HepG2 (cell line): Measurements from ENCODE around the gene TSPAN31. TPM values are rescaled to one million over a fixed set of nuclear protein-coding genes. Genes with fewer than 3 reads are reported as not detected.
A peak's percentile ranks its signal among the peaks of the same experiment; 100 is the strongest.

Experiments used
- ATF2 ChIP-seq: sonication (generic); formaldehyde crosslinking; IDR thresholded peaks from 2 replicates; pipeline ENCODE4 v1.4.0; 2020; ENCODE audit warnings: missing genetic modification reagents
- CTCF ChIP-seq: sonication (generic); formaldehyde crosslinking; IDR thresholded peaks from 2 replicates; pipeline ENCODE4 v1.5.0; 2020; ENCODE audit warnings: mild to moderate bottlenecking, missing genetic modification reagents, moderate library complexity
- EEA1 ChIP-seq: sonication (generic); formaldehyde crosslinking; IDR thresholded peaks from 2 replicates; pipeline ENCODE4 v1.5.1; 2020; ENCODE audit warnings: mild to moderate bottlenecking, missing genetic modification reagents, borderline replicate concordance
- ETV5 ChIP-seq: IDR thresholded peaks from 2 replicates; pipeline ENCODE4 v1.6.1; 2018; ENCODE audit warnings: missing biosample characterization, missing genetic modification reagents, inconsistent platforms, borderline replicate concordance
- HMGA1 ChIP-seq: sonication (generic); formaldehyde crosslinking; conservative IDR thresholded peaks from 2 replicates; pipeline ENCODE4 v1.4.0; 2020; ENCODE audit warnings: missing genetic modification reagents
- LRRFIP1 ChIP-seq: sonication (generic); formaldehyde crosslinking; conservative IDR thresholded peaks from 2 replicates; pipeline ENCODE4 v1.4.0; 2020; ENCODE audit warnings: missing genetic modification reagents
- MAFG ChIP-seq: sonication (generic); formaldehyde crosslinking; IDR thresholded peaks from 2 replicates; pipeline ENCODE4 v1.5.1; 2020; ENCODE audit warnings: mild to moderate bottlenecking, missing genetic modification reagents
- MYNN ChIP-seq: sonication (generic); formaldehyde crosslinking; IDR thresholded peaks from 2 replicates; pipeline ENCODE4 v1.4.0; 2020; ENCODE audit warnings: mild to moderate bottlenecking, low read depth, missing genetic modification reagents
- NAIF1 ChIP-seq: sonication (generic); formaldehyde crosslinking; IDR thresholded peaks from 2 replicates; pipeline ENCODE4 v1.5.0; 2020; ENCODE audit warnings: mild to moderate bottlenecking, missing genetic modification reagents, borderline replicate concordance
- NFE2 ChIP-seq: sonication (generic); formaldehyde crosslinking; IDR thresholded peaks from 2 replicates; pipeline ENCODE4 v1.4.0; 2020; ENCODE audit warnings: missing genetic modification reagents
- PHF5A ChIP-seq: IDR thresholded peaks from one replicate; pipeline ENCODE4 v1.6.1; 2018; ENCODE audit warnings: low read depth, missing genetic modification reagents; ENCODE audit not compliant: unreplicated experiment
- SRSF1 ChIP-seq: fragments of 200-400 bp; formaldehyde crosslinking; optimal IDR thresholded peaks from 2 replicates; pipeline ENCODE3; 2017; ENCODE audit warnings: mild to moderate bottlenecking, low read depth, low read length, moderate library complexity
- TSC22D2 ChIP-seq: sonication (generic); formaldehyde crosslinking; IDR thresholded peaks from 2 replicates; pipeline ENCODE4 v1.5.1; 2020; ENCODE audit warnings: missing genetic modification reagents, mild to moderate bottlenecking, borderline replicate concordance
- ZBTB33 ChIP-seq: sonication (generic); formaldehyde crosslinking; IDR thresholded peaks from 2 replicates; pipeline ENCODE4 v1.4.0; 2020; ENCODE audit warnings: missing genetic modification reagents
- ZBTB7A ChIP-seq: sonication (generic); formaldehyde crosslinking; IDR thresholded peaks from 2 replicates; pipeline ENCODE4 v1.8.0; 2022; ENCODE audit warnings: mild to moderate bottlenecking, missing genetic modification reagents
- ZFP82 ChIP-seq: sonication (generic); formaldehyde crosslinking; IDR thresholded peaks from 2 replicates; pipeline ENCODE4 v1.5.1; 2020; ENCODE audit warnings: mild to moderate bottlenecking, missing genetic modification reagents, borderline replicate concordance
- ZNF205 ChIP-seq: IDR thresholded peaks from 2 replicates; pipeline ENCODE4 v1.6.1; 2018; ENCODE audit warnings: missing biosample characterization, missing genetic modification reagents
- ZNF251 ChIP-seq: sonication (generic); formaldehyde crosslinking; IDR thresholded peaks from 2 replicates; pipeline ENCODE4 v1.9.0; 2021; ENCODE audit warnings: mild to moderate bottlenecking, missing genetic modification reagents
- ZNF256 ChIP-seq: sonication (generic); formaldehyde crosslinking; conservative IDR thresholded peaks from 2 replicates; pipeline ENCODE4 v1.4.0; 2020; ENCODE audit warnings: missing genetic modification reagents
- ZNF737 ChIP-seq: sonication (generic); formaldehyde crosslinking; IDR thresholded peaks from 2 replicates; pipeline ENCODE4 v1.5.0; 2020; ENCODE audit warnings: missing genetic modification reagents, mild to moderate bottlenecking, borderline replicate concordance
- ZNF879 ChIP-seq: sonication (generic); formaldehyde crosslinking; IDR thresholded peaks from 2 replicates; pipeline ENCODE4 v1.8.1; 2023; ENCODE audit warnings: missing genetic modification reagents
- ZSCAN30 ChIP-seq: sonication (generic); formaldehyde crosslinking; IDR thresholded peaks from 2 replicates; pipeline ENCODE4 v1.5.0; 2020; ENCODE audit warnings: mild to moderate bottlenecking, missing genetic modification reagents
- polyA plus RNA-seq, 8 experiments: library from polyadenylated mRNA; depleted of rRNA in 3 of 8; stranded (reverse) in 7 of 8; unstranded in 1 of 8; fragments of >200 nt; fragmentation: Illumina TruSeq in 4 of 8; extraction: Trizol in 4 of 8; gene quantifications; 2 replicates each; pipeline versions ENCODE4 v1.2.1 to v1.2.3, GENCODE V29; 2011 to 2016; ENCODE audit warnings: low read depth in 4 of 8, missing spikeins in 1 of 8, mixed read lengths in 1 of 8; ENCODE audit not compliant: insufficient read depth in 1 of 8
- total RNA-seq, 5 experiments: library from RNA; depleted of rRNA; stranded (reverse); fragments of >200 nt; fragmentation: Illumina TruSeq; extraction: Trizol; gene quantifications; 2 replicates each; pipeline ENCODE4 v1.2.3, GENCODE V29; 2016; ENCODE audit warnings: low read depth in 1 of 5

Gene TSPAN31
- total and polyA plus RNA-seq, 2 of the 13 experiments (the other 11 are each of a cell fraction or from before 2014, with no cell fraction given), result 10.4 to 24.6 TPM

GRCh38 chr12:57726884-57727757, 17.7 kb upstream of the TSPAN31 start (continued):
- no peak for TF ChIP-seq ZNF256 (CRISPR knock-in tag)
- TF ChIP-seq ZNF205 (CRISPR knock-in tag), result no peak
- TF ChIP-seq NFE2 (CRISPR knock-in tag), result no peak
- TF ChIP-seq ZFP82, result no peak
- no peak for TF ChIP-seq NAIF1 (CRISPR knock-in tag)
- TF ChIP-seq LRRFIP1 (CRISPR knock-in tag), result no peak
- no peak for TF ChIP-seq MYNN (CRISPR knock-in tag)
- peak; percentile 12; the same call in 1 of the 2 replicates for TF ChIP-seq CTCF (CRISPR knock-in tag)
- no peak for TF ChIP-seq ZSCAN30
- no peak for TF ChIP-seq PHF5A (CRISPR knock-in tag)
- no peak for TF ChIP-seq TSC22D2 (CRISPR knock-in tag)
- TF ChIP-seq ZNF251 (CRISPR knock-in tag), result no peak
- TF ChIP-seq ZBTB33 (CRISPR knock-in tag), result peak; percentile 55
- 0 out of 2 replicates have a peak, but pooled peaks have one; percentile 2 for TF ChIP-seq ETV5 (CRISPR knock-in tag)
- no peak for TF ChIP-seq HMGA1 (CRISPR knock-in tag)
- TF ChIP-seq ZBTB7A (CRISPR knock-in tag), result no peak
- TF ChIP-seq ZNF737 (CRISPR knock-in tag), result 0 out of 2 replicates have a peak, but pooled peaks have one; percentile 28
- no peak for TF ChIP-seq SRSF1
- no peak for TF ChIP-seq EEA1
- no peak for TF ChIP-seq ZNF879
- no peak for TF ChIP-seq MAFG (CRISPR knock-in tag)
- no peak for TF ChIP-seq ATF2
